BE2C (cell line): ENCODE data around the gene KCTD19.

Source experiments
- DNase-seq: peaks from one replicate; pipeline ENCODE4 v3.0.0-alpha.2; 2020
- H3K27me3 ChIP-seq: fragments of 250-450 bp; sonication (Bioruptor Pico); 2 replicates; pipeline ENCODE4 v1.5.1; 2020; ENCODE audit warnings: mild to moderate bottlenecking
- H3K36me3 ChIP-seq: fragments of 250-450 bp; sonication (Bioruptor Pico); 2 replicates; pipeline ENCODE4 v1.5.1; 2020; ENCODE audit warnings: mild to moderate bottlenecking
- H3K4me1 ChIP-seq: fragments of 250-450 bp; sonication (Bioruptor Pico); 2 replicates; pipeline ENCODE4 v1.5.1; 2020
- H3K4me3 ChIP-seq: 2 replicates; pipeline ENCODE4 v1.5.1; 2011; ENCODE audit warnings: low read depth, low read length
- H3K9me3 ChIP-seq: fragments of 250-450 bp; sonication (Bioruptor Pico); 2 replicates; pipeline ENCODE4 v1.5.1; 2020
- TF ChIP-seq, protein P1 (sequence below): IDR thresholded peaks from 2 replicates; pipeline ENCODE4 v1.5.1; 2012; ENCODE audit warnings: mild to moderate bottlenecking, low read depth, low read length

Gene KCTD19

DNA sequence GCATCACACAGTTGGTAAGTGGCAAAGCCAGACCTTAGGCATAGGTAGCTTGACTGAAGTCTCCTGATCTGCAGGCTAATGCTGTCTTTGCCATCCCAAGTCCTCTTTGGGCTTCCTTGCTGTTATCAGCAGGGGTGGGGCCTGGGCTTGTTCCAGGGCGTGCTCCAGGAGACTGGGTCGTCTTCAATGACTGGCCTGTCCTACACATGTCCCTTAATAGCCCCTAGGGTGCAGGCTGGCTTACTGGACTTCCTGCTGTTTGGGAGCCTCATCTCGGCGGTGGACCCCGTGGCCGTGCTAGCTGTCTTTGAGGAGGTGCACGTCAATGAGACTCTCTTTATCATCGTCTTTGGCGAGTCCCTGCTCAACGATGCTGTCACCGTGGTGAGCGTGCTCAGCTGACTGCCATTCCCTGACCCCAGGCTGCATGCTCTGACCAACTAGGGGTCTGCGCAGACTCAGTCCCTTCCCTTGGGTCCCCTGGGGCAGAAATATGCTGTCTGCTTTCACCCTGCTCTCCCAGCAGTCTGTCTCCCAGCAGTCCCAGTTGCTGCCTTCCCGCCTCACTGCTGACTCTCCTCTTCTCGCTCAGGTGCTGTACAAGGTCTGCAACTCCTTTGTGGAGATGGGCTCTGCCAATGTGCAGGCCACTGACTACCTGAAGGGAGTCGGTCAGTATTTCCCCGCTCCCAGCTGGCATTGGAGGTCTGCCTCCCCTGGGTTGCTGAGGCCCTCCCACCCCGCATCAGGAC is 71.6 kb downstream of the KCTD19 start:
- TF ChIP-seq, protein P1, sequence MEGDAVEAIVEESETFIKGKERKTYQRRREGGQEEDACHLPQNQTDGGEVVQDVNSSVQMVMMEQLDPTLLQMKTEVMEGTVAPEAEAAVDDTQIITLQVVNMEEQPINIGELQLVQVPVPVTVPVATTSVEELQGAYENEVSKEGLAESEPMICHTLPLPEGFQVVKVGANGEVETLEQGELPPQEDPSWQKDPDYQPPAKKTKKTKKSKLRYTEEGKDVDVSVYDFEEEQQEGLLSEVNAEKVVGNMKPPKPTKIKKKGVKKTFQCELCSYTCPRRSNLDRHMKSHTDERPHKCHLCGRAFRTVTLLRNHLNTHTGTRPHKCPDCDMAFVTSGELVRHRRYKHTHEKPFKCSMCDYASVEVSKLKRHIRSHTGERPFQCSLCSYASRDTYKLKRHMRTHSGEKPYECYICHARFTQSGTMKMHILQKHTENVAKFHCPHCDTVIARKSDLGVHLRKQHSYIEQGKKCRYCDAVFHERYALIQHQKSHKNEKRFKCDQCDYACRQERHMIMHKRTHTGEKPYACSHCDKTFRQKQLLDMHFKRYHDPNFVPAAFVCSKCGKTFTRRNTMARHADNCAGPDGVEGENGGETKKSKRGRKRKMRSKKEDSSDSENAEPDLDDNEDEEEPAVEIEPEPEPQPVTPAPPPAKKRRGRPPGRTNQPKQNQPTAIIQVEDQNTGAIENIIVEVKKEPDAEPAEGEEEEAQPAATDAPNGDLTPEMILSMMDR = no peak
- no peak for DNase-seq
- Histone ChIP-seq H3K4me3 (no peak overlapping the region), H3K9me3 (no peaks in the 10 kb centered on the region), H3K27me3 (peaks cover under 1% of the 10 kb centered on the region), H3K4me1 (peaks cover 2% of the 10 kb centered on the region; the same call in 1 of the 2 replicates), H3K36me3 (no peaks in the 10 kb centered on the region)

DNA sequence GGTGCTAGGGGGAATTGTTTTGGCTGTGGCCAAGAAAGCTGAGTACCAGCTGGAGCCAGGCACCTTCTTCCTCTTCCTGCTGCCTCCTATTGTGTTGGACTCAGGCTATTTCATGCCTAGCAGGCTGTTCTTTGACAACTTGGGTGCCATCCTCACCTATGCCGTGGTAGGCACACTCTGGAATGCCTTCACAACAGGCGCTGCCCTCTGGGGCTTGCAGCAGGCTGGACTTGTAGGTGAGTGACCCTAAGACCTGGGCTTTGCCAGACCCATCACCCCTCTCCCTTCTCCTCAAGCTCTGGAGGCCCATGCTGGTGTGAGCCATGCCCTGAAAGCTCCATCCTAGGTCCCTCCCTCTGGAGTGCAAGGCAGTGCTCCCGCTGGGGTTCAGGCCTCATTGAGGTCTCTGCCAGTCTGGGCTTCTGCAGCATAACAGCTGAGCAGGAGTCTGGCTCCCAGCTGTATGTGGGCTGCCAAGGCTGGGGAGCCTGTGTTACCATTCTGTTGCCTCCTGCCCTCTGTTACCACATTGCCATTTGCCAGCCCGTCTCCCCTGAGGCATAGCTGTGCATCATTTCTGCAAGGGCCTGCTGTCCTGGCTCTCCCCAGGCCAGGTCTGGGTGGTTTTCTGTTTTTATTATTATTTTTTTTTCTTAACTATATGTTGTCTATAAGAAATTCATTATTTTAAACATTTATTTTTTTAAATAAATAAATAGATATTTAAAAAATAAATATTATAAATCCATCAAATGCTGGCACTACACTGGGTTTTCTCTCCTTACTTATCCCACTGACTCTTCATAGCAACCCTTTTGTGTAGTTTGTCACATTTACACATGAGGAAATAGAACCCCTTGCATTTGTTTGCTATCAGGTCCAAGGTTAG is 73.7 kb downstream of the KCTD19 start:
- Histone ChIP-seq H3K27me3 (peaks cover 17% of the 10 kb centered on the region), H3K4me1 (peaks cover 4% of the 10 kb centered on the region), H3K9me3 (no peaks in the 10 kb centered on the region), H3K4me3 (no peak overlapping the region), H3K36me3 (no peaks in the 10 kb centered on the region)
- TF ChIP-seq, protein P1 = no peak
- DNase-seq = no peak

DNA sequence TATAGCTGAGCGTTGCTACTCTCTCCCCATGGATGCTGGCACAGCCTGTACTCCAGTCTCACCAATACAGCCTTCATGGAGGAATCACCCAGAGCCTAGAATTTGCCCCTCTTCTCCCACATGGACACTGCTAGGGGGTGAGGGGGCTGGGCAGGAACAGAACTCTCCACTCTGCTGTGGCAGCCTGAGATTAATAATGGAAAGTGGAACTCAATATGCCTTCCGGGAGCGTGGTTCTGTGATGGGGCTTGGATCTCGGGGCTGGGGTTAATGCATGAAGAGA is 76.6 kb downstream of the KCTD19 start:
- Histone ChIP-seq H3K4me1 (peaks cover 10% of the 10 kb centered on the region), H3K27me3 (peaks cover 17% of the 10 kb centered on the region), H3K9me3 (no peaks in the 10 kb centered on the region), H3K4me3 (no peak overlapping the region), H3K36me3 (no peaks in the 10 kb centered on the region)
- TF ChIP-seq, protein P1 = no peak
- DNase-seq = no peak

DNA sequence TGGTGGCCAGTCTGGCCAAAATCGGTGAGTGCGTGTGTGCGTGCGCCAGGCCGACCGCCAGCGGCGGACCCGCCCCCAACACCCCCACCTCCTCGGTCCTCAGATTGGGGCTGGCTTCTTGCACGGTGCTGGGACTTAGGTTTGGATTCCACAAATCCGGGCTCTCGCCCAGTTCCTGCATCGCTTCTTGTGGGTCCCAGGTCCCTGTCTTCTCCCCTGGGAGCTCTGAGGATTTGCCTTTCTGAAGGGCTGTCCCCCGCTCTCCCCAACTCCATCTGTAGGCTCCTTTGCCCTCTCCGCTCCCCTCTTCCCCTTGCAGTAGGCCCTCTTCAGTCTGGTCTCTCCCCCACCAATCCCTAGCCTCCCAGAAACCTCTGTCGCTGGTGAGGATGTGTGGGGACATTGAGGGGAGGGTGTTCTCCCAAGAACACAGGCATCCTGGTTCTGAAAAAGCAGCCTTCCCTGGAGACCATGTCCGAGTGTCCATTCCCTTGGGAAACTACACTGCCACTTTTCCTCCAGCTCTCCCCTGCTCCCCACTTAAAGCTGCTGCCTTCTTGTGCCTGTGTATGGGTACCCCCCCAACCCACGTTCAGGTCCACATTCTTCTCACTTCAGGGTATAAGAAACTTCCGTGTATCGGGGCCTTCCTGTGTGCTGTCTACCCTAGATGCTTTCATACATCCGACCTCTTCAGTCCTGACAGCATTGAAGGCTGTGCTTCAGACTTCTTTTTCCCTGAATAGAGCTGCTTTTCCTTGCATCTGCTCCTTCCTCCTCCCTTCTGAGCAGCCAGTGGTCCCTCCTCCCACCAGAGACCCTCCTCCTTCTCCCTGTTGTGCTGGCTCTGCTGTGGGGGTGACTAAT is 77.1 kb downstream of the KCTD19 start:
- H3K4me1 ChIP-seq = peaks cover 11% of the 10 kb centered on the region
- peak overlapping the region; percentile 57 for H3K4me3 ChIP-seq
- H3K9me3 ChIP-seq = no peaks in the 10 kb centered on the region
- H3K27me3 ChIP-seq = peaks cover 17% of the 10 kb centered on the region
- TF ChIP-seq, protein P1 = no peak
- H3K36me3 ChIP-seq = no peaks in the 10 kb centered on the region
- no peak for DNase-seq

DNA sequence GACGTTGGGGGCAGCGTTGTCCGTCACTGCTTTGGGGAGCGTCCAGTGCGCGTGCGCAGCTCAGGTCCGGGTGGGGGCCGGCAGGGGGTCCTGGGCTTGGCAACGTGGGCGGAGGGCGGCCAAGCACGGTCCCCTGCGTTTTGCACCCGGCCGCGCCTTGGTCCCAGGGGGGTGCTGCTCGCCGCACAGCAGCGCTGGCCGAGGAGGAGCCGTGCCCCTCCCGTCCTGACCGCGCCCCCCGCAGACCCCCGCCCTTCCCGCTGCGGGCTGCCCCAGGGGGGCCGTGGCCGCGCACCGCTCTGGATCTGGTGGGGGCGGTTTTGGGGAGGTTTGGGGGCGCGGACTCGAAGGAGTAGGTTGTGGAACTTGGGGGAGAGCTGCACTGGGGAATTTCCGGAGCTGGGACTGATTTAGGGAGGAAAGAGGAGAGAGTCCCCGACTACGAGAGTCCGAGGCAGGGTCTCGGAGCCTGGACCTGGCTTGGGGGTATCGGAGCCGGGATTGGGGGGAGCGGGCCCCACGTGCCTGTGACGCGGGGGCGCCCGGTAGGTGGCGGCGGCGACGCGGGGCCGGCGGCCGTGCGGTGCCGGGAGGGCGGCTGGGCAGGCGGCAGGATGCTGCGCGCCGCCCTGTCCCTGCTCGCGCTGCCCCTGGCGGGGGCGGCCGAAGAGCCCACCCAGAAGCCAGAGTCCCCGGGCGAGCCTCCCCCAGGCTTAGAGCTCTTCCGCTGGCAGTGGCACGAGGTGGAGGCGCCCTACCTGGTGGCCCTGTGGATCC is 78.0 kb downstream of the KCTD19 start, which contains the start of gene SLC9A5:
Gene SLC9A5 (plus strand): TSS at position 579 of the 777 bp plus-strand sequence. CDS start 36 bp downstream, at position 615.
- Histone ChIP-seq H3K4me3 (peak within 1 kb of the TSS; percentile 75), H3K36me3 (no peaks in the 10 kb centered on the region), H3K27me3 (peaks cover 17% of the 10 kb centered on the region), H3K9me3 (no peaks in the 10 kb centered on the region), H3K4me1 (peaks cover 15% of the 10 kb centered on the region)
- TF ChIP-seq, protein P1 = 0 out of 2 replicates have a peak, but pooled peaks have one; percentile 2
- DNase-seq = peak; percentile 43
